Measurements from ENCODE around the gene TM9SF1. TPM values are rescaled to one million over a fixed set of nuclear protein-coding genes. Genes with fewer than 3 reads are reported as not detected.

TM9SF1 gene
- total and polyA plus RNA-seq, 2 donors = 30.4 to 48.1 TPM

- under 1% methylated on average over 65 of the region's 65 CpGs for WGBS
- Histone ChIP-seq H3K27ac (ENCODE audit: low read depth) (peak within 1 kb of the TSS; percentile 77), H3K4me1 (ENCODE audit: insufficient read depth) (no peaks in the 10 kb centered on the region), H3K36me3 (ENCODE audit: insufficient read depth) (peaks cover 1% of the 10 kb centered on the region), H3K4me3 (ENCODE audit: low read depth, low read length) (peak within 1 kb of the TSS; percentile 54)
- peak; percentile 99 for DNase-seq (ENCODE audit: extremely low spot score)
These were observed 54.0 kb downstream of the TM9SF1 start, which contains the start of gene EMC9 for GRCh38 chr14:24141097-24141880. EMC9 (minus strand) TSS chr14:24141591; CDS start chr14:24141304, 287 bp downstream.

DNA sequence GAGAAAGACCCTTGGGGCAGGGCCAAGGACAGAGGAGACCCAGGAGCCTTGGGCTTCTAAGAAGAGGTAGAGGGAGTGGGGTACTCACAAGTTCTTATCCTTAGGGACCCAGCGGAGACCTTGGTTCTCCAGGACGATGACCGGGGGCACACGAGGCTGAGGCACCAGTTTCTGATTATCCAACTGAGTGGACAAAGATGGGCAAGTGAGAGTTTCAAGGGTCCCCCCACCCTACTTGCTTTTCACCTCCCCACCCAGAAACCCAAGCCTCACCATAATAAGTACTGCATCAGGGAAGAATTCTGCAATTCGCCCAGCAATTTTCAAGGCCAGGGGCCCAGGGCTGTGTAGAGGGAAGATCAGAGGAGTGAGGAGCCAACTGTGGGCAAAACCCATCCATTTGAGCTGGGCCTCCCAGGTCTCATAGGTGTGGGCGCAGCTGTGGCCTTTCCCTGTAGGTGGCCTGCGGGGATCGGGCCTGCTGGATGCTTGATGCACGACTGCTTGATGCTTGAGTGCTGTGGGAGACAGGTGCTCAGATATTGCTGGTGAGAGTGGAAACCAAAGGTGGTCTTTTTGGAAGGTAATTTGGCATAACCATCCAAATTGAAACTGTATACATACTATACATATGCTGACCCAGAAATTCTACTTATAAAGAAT lies 55.8 kb downstream of the TM9SF1 start:
- Histone ChIP-seq H3K4me3 (ENCODE audit: low read depth, low read length) (no peak overlapping the region), H3K27ac (ENCODE audit: low read depth) (no peak overlapping the region)
- WGBS = 93% methylated on average over 9 of the region's 9 CpGs

More for the DNA sequence above, 55.8 kb downstream of the TM9SF1 start:
- no peaks in the 10 kb centered on the region for H3K4me1 ChIP-seq (ENCODE audit: insufficient read depth)
- DNase-seq (ENCODE audit: extremely low spot score) = no peak
- peaks cover 1% of the 10 kb centered on the region for H3K36me3 ChIP-seq (ENCODE audit: insufficient read depth)

Small RNA genes within 50 kb of the gene (small RNA-seq; reads per million reads assigned to genes)
- not detected for gene AL136295.4
- not detected for gene CHMP4A
- not detected for gene IPO4
- gene IRF9 = not detected
- gene MDP1 = not detected
- 0.09 reads per million for gene RNA5SP383

Other genes starting within 250 kb of the TM9SF1 start
Only the 30 nearest of the 35 such genes appear.
- 1.5 TPM for gene CARMIL3, start 143.4 kb downstream of the TM9SF1 start, total RNA-seq
- 0.33 TPM for gene CARMIL3, start 143.4 kb downstream of the TM9SF1 start, polyA plus RNA-seq
- 0.58 TPM for gene CPNE6, start 123.9 kb downstream of the TM9SF1 start, total RNA-seq
- gene CPNE6, start 123.9 kb downstream of the TM9SF1 start, polyA plus RNA-seq = 1.9 TPM
- gene PCK2, start 101.1 kb downstream of the TM9SF1 start, total RNA-seq = 5.3 TPM
- 23.7 TPM for gene PCK2, start 101.1 kb downstream of the TM9SF1 start, polyA plus RNA-seq
- gene DCAF11, start 80.7 kb downstream of the TM9SF1 start, total RNA-seq = 34.0 TPM
- 52.5 TPM for gene DCAF11, start 80.7 kb downstream of the TM9SF1 start, polyA plus RNA-seq
- gene NRL, start 80.5 kb downstream of the TM9SF1 start, total RNA-seq = 0.85 TPM
- gene NRL, start 80.5 kb downstream of the TM9SF1 start, polyA plus RNA-seq = 2.9 TPM
- 4.2 TPM for gene FITM1, start 64.8 kb downstream of the TM9SF1 start, total RNA-seq
- 0.81 TPM for gene FITM1, start 64.8 kb downstream of the TM9SF1 start, polyA plus RNA-seq
- 78.0 TPM for gene PSME1, start 59.2 kb downstream of the TM9SF1 start, total RNA-seq
- 214 TPM for gene PSME1, start 59.2 kb downstream of the TM9SF1 start, polyA plus RNA-seq
- gene EMC9, start 53.9 kb downstream of the TM9SF1 start, total RNA-seq = 5.0 TPM
- 24.4 TPM for gene EMC9, start 53.9 kb downstream of the TM9SF1 start, polyA plus RNA-seq
- 67.9 TPM for gene PSME2, start 48.8 kb downstream of the TM9SF1 start, total RNA-seq
- gene PSME2, start 48.8 kb downstream of the TM9SF1 start, polyA plus RNA-seq = 97.7 TPM
- 30.8 TPM for gene RNF31, start 47.9 kb downstream of the TM9SF1 start, total RNA-seq
- gene RNF31, start 47.9 kb downstream of the TM9SF1 start, polyA plus RNA-seq = 45.8 TPM
- gene IRF9, start 34.2 kb downstream of the TM9SF1 start, total RNA-seq = 56.8 TPM
- gene IRF9, start 34.2 kb downstream of the TM9SF1 start, polyA plus RNA-seq = 106 TPM
- 5.8 TPM for gene REC8, start 23.4 kb downstream of the TM9SF1 start, total RNA-seq
- gene REC8, start 23.4 kb downstream of the TM9SF1 start, polyA plus RNA-seq = 8.5 TPM
- gene IPO4, start 6.6 kb downstream of the TM9SF1 start, total RNA-seq = 9.8 TPM
- gene IPO4, start 6.6 kb downstream of the TM9SF1 start, polyA plus RNA-seq = 24.3 TPM
- 0.26 TPM for gene TSSK4, start 10.3 kb upstream of the TM9SF1 start, total RNA-seq
- gene TSSK4, start 10.3 kb upstream of the TM9SF1 start, polyA plus RNA-seq = 0.11 TPM
- 22.5 TPM for gene CHMP4A, start 18.0 kb upstream of the TM9SF1 start, total RNA-seq
- gene CHMP4A, start 18.0 kb upstream of the TM9SF1 start, polyA plus RNA-seq = 111 TPM
- 15.1 TPM for gene MDP1, start 20.6 kb upstream of the TM9SF1 start, total RNA-seq
- 29.1 TPM for gene MDP1, start 20.6 kb upstream of the TM9SF1 start, polyA plus RNA-seq
- 73.8 TPM for gene NEDD8, start 36.9 kb upstream of the TM9SF1 start, total RNA-seq
- gene NEDD8, start 36.9 kb upstream of the TM9SF1 start, polyA plus RNA-seq = 220 TPM
- gene GMPR2, start 37.5 kb upstream of the TM9SF1 start, total RNA-seq = 44.9 TPM
- 63.1 TPM for gene GMPR2, start 37.5 kb upstream of the TM9SF1 start, polyA plus RNA-seq
- 35.1 TPM for gene TINF2, start 47.2 kb upstream of the TM9SF1 start, total RNA-seq
- gene TINF2, start 47.2 kb upstream of the TM9SF1 start, polyA plus RNA-seq = 68.7 TPM
- gene TGM1, start 67.7 kb upstream of the TM9SF1 start, total RNA-seq = 1.2 TPM
- 0.65 TPM for gene TGM1, start 67.7 kb upstream of the TM9SF1 start, polyA plus RNA-seq
- 9.5 TPM for gene RABGGTA, start 76.2 kb upstream of the TM9SF1 start, total RNA-seq
- gene RABGGTA, start 76.2 kb upstream of the TM9SF1 start, polyA plus RNA-seq = 23.4 TPM
- gene DHRS1, start 104.3 kb upstream of the TM9SF1 start, total RNA-seq = 10.4 TPM
- gene DHRS1, start 104.3 kb upstream of the TM9SF1 start, polyA plus RNA-seq = 33.4 TPM
- gene NOP9, start 104.4 kb upstream of the TM9SF1 start, total RNA-seq = 12.8 TPM
- gene NOP9, start 104.4 kb upstream of the TM9SF1 start, polyA plus RNA-seq = 18.0 TPM
- gene CIDEB, start 112.5 kb upstream of the TM9SF1 start, total RNA-seq = 7.3 TPM
- 12.8 TPM for gene CIDEB, start 112.5 kb upstream of the TM9SF1 start, polyA plus RNA-seq
- 4.0 TPM for gene LTB4R2, start 114.7 kb upstream of the TM9SF1 start, total RNA-seq
- gene LTB4R2, start 114.7 kb upstream of the TM9SF1 start, polyA plus RNA-seq = 2.8 TPM
- gene LTB4R, start 116.1 kb upstream of the TM9SF1 start, total RNA-seq = 2.3 TPM
- gene LTB4R, start 116.1 kb upstream of the TM9SF1 start, polyA plus RNA-seq = 6.0 TPM
- gene ADCY4, start 139.6 kb upstream of the TM9SF1 start, total RNA-seq = 12.6 TPM
- 28.7 TPM for gene ADCY4, start 139.6 kb upstream of the TM9SF1 start, polyA plus RNA-seq
- 4.4 TPM for gene RIPK3, start 144.6 kb upstream of the TM9SF1 start, total RNA-seq
- 7.8 TPM for gene RIPK3, start 144.6 kb upstream of the TM9SF1 start, polyA plus RNA-seq
- gene NFATC4, start 172.7 kb upstream of the TM9SF1 start, total RNA-seq = 41.8 TPM
- 136 TPM for gene NFATC4, start 172.7 kb upstream of the TM9SF1 start, polyA plus RNA-seq
- gene NYNRIN, start 203.6 kb upstream of the TM9SF1 start, total RNA-seq = 35.4 TPM
- gene NYNRIN, start 203.6 kb upstream of the TM9SF1 start, polyA plus RNA-seq = 13.5 TPM

Data from urinary bladder (tissue), 4 donors.